Liver (tissue), 9 donors: ENCODE measurements around the gene ZNF780B. TPM values are rescaled to one million over a fixed set of nuclear protein-coding genes. Genes with fewer than 3 reads are reported as not detected.
A peak's percentile ranks its signal among the peaks of the same experiment; 100 is the strongest.

Source experiments
- DNase-seq: peaks from one replicate; pipeline ENCODE4 v3.0.0-alpha.2; 2017; ENCODE audit warnings: low spot score
- H3K27ac ChIP-seq, 2 donors: one replicate each; pipeline ENCODE4 v1.7.0; 2013; ENCODE audit warnings: inconsistent platforms in 2 of 2, low read length in 2 of 2, control low read depth in 1 of 2, low read depth in 1 of 2, mild to moderate bottlenecking in 1 of 2
- H3K27me3 ChIP-seq, 4 donors: one replicate each; pipeline versions ENCODE4 v1.6.1 to v1.7.0; 2013; ENCODE audit warnings: low read length in 3 of 4, inconsistent platforms in 1 of 4, mild to moderate bottlenecking in 1 of 4, moderate library complexity in 1 of 4; ENCODE audit not compliant: control insufficient read depth in 4 of 4, insufficient read depth in 4 of 4
- H3K36me3 ChIP-seq, 4 donors: one replicate each; pipeline versions ENCODE4 v1.6.1 to v1.7.0; 2013; ENCODE audit warnings: low read length in 3 of 4, mild to moderate bottlenecking in 3 of 4, low read depth in 1 of 4, moderate library complexity in 1 of 4; ENCODE audit not compliant: control insufficient read depth in 4 of 4, insufficient read depth in 3 of 4
- H3K4me1 ChIP-seq, 4 donors: one replicate each; pipeline versions ENCODE4 v1.6.1 to v1.7.0; 2013; ENCODE audit warnings: low read length in 3 of 4, mild to moderate bottlenecking in 3 of 4, moderate library complexity in 1 of 4; ENCODE audit not compliant: control insufficient read depth in 4 of 4, insufficient read depth in 4 of 4
- H3K4me3 ChIP-seq, 3 donors: one replicate each; pipeline versions ENCODE4 v1.6.1 to v1.7.0; 2013; ENCODE audit warnings: low read length in 3 of 3, control low read depth in 1 of 3, low read depth in 1 of 3, mild to moderate bottlenecking in 1 of 3
- H3K9ac ChIP-seq, 2 donors: one replicate each; pipeline ENCODE4 v1.7.0; 2013; ENCODE audit warnings: low read length in 2 of 2, mild to moderate bottlenecking in 2 of 2, moderate library complexity in 2 of 2, control low read depth in 1 of 2, low read depth in 1 of 2
- H3K9me3 ChIP-seq, 4 donors: one replicate each; pipeline versions ENCODE4 v1.6.1 to v1.7.0; 2013; ENCODE audit warnings: low read length in 3 of 4; ENCODE audit not compliant: control insufficient read depth in 4 of 4
- EGR1 ChIP-seq, 2 donors: IDR thresholded peaks; 2 replicates each; pipeline ENCODE4 v1.6.1; 2016 to 2018; ENCODE audit warnings: antibody characterized with exemption in 2 of 2, low read depth in 2 of 2
- FOXA2 ChIP-seq: IDR thresholded peaks from 2 replicates; pipeline ENCODE4 v1.6.1; 2016; ENCODE audit warnings: antibody characterized with exemption
- GABPA ChIP-seq, 2 donors: IDR thresholded peaks in 1 of 2; conservative IDR thresholded peaks in 1 of 2; 2 replicates each; pipeline ENCODE4 v1.6.1; 2016; ENCODE audit warnings: antibody characterized with exemption in 2 of 2, mild to moderate bottlenecking in 1 of 2, moderate library complexity in 1 of 2
- HNF4A ChIP-seq, 2 donors: conservative IDR thresholded peaks; 2 replicates each; pipeline ENCODE4 v1.6.1; 2016; ENCODE audit warnings: antibody characterized with exemption in 2 of 2, mild to moderate bottlenecking in 2 of 2
- HNF4G ChIP-seq: IDR thresholded peaks from 2 replicates; pipeline ENCODE4 v1.6.1; 2016; ENCODE audit warnings: antibody characterized with exemption
- JUND ChIP-seq, 2 donors: IDR thresholded peaks; 2 replicates each; pipeline ENCODE4 v1.6.1; 2016; ENCODE audit warnings: antibody characterized with exemption in 2 of 2
- NR2F2 ChIP-seq: IDR thresholded peaks from 2 replicates; pipeline ENCODE4 v1.6.1; 2016; ENCODE audit warnings: antibody characterized with exemption
- RAD21 ChIP-seq, 2 donors: IDR thresholded peaks; 2 replicates each; pipeline ENCODE4 v1.6.1; 2016; ENCODE audit warnings: antibody characterized with exemption in 2 of 2, mild to moderate bottlenecking in 2 of 2
- RXRA ChIP-seq, 2 donors: IDR thresholded peaks; 2 replicates each; pipeline ENCODE4 v1.6.1; 2017 to 2018; ENCODE audit warnings: antibody characterized with exemption in 2 of 2, mild to moderate bottlenecking in 1 of 2
- SP1 ChIP-seq: IDR thresholded peaks from 2 replicates; pipeline ENCODE4 v1.6.1; 2018; ENCODE audit warnings: antibody characterized with exemption, mild to moderate bottlenecking
- TAF1 ChIP-seq: conservative IDR thresholded peaks from 2 replicates; pipeline ENCODE4 v1.6.1; 2016; ENCODE audit warnings: antibody characterized with exemption, mild to moderate bottlenecking
- YY1 ChIP-seq: IDR thresholded peaks from 2 replicates; pipeline ENCODE4 v1.6.1; 2016; ENCODE audit warnings: antibody characterized with exemption, mild to moderate bottlenecking
- WGBS: extraction: QIAGEN DNeasy Blood & Tissue Kit; methylation state at CpG from one replicate; pipeline ENCODE4 v1.1.7; 2013; 5-methylcytosine and 5-hydroxymethylcytosine counted together
- polyA plus RNA-seq, 2 donors: library from polyadenylated mRNA; stranded (reverse) in 1 of 2; unstranded in 1 of 2; fragments of 200-250 nt in 1 of 2; fragments of >200 nt in 1 of 2; fragmentation: Nextera tagmentation in 1 of 2; extraction: Ambion mirVana in 1 of 2; gene quantifications; one replicate each; pipeline versions ENCODE4 v1.2.1 to v1.2.3, GENCODE V29; 2013 to 2015
- total RNA-seq, 2 donors: library from RNA; depleted of rRNA; stranded (reverse); fragments of >200 nt; gene quantifications; one replicate each; pipeline ENCODE4 v1.2.3, GENCODE V29; 2014
- TF ChIP-seq, protein P1 (sequence below): IDR thresholded peaks from 2 replicates; pipeline ENCODE4 v1.6.1; 2016; ENCODE audit warnings: antibody characterized with exemption
- TF ChIP-seq, protein P2 (sequence below): fragments of 150-350 bp; IDR thresholded peaks from 2 replicates; pipeline ENCODE4 v1.5.1; 2017; ENCODE audit warnings: improper control_type of control experiment, low read depth, low read length; ENCODE audit not compliant: missing input control
- TF ChIP-seq, protein P3 (sequence below): IDR thresholded peaks from 2 replicates; pipeline ENCODE4 v1.6.1; 2016; ENCODE audit warnings: antibody characterized with exemption
- TF ChIP-seq, protein P4 (sequence below): IDR thresholded peaks from 2 replicates; pipeline ENCODE4 v1.6.1; 2016; ENCODE audit warnings: antibody characterized with exemption, mild to moderate bottlenecking
- donor health status: healthy.
- donor health status: healthy.
- donor health status: healthy.
- donor health status: healthy.
- donor health status: healthy.

ZNF780B gene
- total and polyA plus RNA-seq, 4 donors: 1.4 to 18.0 (median 5.8) TPM

DNA sequence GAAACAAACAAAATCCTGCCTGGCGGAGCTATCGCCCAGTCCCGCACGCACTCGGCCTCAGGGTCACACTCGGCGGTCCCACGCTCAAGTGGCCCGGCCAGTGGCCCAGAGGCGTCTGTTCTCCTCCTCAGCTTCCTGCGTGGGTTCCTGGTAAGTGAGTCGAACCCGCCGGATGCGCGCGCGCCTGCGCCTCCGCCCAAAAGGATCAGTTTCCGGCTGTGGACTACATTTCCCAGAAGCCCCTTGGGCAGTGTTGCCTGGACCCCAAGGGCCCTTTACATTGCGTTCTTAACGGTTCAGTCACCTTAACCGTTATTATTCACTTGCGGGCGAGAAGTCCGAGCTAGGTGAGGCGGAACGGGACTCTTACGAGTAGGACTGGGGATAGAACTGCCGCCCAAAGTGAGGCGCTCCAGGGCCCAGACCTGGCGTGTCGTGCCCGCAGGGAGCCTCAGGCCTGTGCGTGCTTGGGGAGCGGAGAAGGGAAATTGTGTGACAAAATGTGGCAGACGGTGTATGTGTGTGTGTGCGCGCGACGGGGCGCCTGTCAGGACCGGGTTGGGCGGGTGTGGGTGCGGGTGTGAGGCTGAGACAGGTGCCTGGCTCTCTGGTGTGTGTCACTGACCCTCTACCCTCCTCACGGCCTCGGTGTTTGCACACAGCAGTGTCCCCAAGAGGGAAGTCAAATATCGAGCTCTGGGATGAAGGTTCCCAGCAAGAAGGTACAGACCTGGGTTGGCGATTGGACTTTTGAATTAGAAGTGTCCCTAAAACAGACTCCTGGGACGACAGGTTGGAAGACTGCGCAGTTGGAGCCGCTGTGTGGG is 59.0 kb downstream of the ZNF780B start, which contains the start of gene ZNF546:
Gene ZNF546 (plus strand): TSS at position 250 of the 827 bp plus-strand sequence. CDS start 1,267 bp downstream, outside the sequence.
- peaks cover 0 to 2% (median 1%) of the 10 kb centered on the region in 4 donors for H3K9me3 ChIP-seq
- WGBS: 3% methylated on average over 53 of the region's 53 CpGs
- DNase-seq: peak; percentile 89

More for the DNA sequence above, 59.0 kb downstream of the ZNF780B start, which contains the start of gene ZNF546:
- Histone ChIP-seq H3K27ac (peak within 1 kb of the TSS; percentile 84 to 87), H3K4me1 (peaks cover 5 to 15% (median 8%) of the 10 kb centered on the region in 4 donors), H3K27me3 (no peaks in the 10 kb centered on the region), H3K36me3 (peaks cover 0 to 4% (median 0%) of the 10 kb centered on the region in 4 donors), H3K4me3 (peak within 1 kb of the TSS; percentile 58 to 98 (median 94)), H3K9ac (peak within 1 kb of the TSS; percentile 87 to 96)
- TF ChIP-seq, protein P1, sequence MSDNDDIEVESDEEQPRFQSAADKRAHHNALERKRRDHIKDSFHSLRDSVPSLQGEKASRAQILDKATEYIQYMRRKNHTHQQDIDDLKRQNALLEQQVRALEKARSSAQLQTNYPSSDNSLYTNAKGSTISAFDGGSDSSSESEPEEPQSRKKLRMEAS: peak; percentile 60
- no peak for TF ChIP-seq EGR1 (IDR thresholded peaks at IDR 0.05; ENCODE audit: low read depth in 2 of 2)
- no peak for TF ChIP-seq JUND (IDR thresholded peaks at IDR 0.05)
- TF ChIP-seq HNF4A (conservative IDR thresholded peaks at IDR 0.05): peak in 1 of 2 donors; percentile 14
- TF ChIP-seq, protein P2, sequence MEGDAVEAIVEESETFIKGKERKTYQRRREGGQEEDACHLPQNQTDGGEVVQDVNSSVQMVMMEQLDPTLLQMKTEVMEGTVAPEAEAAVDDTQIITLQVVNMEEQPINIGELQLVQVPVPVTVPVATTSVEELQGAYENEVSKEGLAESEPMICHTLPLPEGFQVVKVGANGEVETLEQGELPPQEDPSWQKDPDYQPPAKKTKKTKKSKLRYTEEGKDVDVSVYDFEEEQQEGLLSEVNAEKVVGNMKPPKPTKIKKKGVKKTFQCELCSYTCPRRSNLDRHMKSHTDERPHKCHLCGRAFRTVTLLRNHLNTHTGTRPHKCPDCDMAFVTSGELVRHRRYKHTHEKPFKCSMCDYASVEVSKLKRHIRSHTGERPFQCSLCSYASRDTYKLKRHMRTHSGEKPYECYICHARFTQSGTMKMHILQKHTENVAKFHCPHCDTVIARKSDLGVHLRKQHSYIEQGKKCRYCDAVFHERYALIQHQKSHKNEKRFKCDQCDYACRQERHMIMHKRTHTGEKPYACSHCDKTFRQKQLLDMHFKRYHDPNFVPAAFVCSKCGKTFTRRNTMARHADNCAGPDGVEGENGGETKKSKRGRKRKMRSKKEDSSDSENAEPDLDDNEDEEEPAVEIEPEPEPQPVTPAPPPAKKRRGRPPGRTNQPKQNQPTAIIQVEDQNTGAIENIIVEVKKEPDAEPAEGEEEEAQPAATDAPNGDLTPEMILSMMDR: no peak
- peak; percentile 13 to 17 for TF ChIP-seq RAD21 (IDR thresholded peaks at IDR 0.05)
- TF ChIP-seq, protein P3, sequence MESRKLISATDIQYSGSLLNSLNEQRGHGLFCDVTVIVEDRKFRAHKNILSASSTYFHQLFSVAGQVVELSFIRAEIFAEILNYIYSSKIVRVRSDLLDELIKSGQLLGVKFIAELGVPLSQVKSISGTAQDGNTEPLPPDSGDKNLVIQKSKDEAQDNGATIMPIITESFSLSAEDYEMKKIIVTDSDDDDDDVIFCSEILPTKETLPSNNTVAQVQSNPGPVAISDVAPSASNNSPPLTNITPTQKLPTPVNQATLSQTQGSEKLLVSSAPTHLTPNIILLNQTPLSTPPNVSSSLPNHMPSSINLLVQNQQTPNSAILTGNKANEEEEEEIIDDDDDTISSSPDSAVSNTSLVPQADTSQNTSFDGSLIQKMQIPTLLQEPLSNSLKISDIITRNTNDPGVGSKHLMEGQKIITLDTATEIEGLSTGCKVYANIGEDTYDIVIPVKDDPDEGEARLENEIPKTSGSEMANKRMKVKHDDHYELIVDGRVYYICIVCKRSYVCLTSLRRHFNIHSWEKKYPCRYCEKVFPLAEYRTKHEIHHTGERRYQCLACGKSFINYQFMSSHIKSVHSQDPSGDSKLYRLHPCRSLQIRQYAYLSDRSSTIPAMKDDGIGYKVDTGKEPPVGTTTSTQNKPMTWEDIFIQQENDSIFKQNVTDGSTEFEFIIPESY: peak; percentile 55
- TF ChIP-seq HNF4G: no peak
- TF ChIP-seq, protein P4, sequence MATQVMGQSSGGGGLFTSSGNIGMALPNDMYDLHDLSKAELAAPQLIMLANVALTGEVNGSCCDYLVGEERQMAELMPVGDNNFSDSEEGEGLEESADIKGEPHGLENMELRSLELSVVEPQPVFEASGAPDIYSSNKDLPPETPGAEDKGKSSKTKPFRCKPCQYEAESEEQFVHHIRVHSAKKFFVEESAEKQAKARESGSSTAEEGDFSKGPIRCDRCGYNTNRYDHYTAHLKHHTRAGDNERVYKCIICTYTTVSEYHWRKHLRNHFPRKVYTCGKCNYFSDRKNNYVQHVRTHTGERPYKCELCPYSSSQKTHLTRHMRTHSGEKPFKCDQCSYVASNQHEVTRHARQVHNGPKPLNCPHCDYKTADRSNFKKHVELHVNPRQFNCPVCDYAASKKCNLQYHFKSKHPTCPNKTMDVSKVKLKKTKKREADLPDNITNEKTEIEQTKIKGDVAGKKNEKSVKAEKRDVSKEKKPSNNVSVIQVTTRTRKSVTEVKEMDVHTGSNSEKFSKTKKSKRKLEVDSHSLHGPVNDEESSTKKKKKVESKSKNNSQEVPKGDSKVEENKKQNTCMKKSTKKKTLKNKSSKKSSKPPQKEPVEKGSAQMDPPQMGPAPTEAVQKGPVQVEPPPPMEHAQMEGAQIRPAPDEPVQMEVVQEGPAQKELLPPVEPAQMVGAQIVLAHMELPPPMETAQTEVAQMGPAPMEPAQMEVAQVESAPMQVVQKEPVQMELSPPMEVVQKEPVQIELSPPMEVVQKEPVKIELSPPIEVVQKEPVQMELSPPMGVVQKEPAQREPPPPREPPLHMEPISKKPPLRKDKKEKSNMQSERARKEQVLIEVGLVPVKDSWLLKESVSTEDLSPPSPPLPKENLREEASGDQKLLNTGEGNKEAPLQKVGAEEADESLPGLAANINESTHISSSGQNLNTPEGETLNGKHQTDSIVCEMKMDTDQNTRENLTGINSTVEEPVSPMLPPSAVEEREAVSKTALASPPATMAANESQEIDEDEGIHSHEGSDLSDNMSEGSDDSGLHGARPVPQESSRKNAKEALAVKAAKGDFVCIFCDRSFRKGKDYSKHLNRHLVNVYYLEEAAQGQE: no peak
- peak; percentile 64 to 92 for TF ChIP-seq GABPA (IDR thresholded peaks at IDR 0.05 in 1 of 2, conservative IDR thresholded peaks at IDR 0.05 in 1 of 2)
- TF ChIP-seq NR2F2: no peak
- peak; percentile 83 for TF ChIP-seq YY1
- peak; percentile 36 to 49 for TF ChIP-seq RXRA (IDR thresholded peaks at IDR 0.05)
- no peak for TF ChIP-seq FOXA2
- TF ChIP-seq TAF1: peak; percentile 84
- TF ChIP-seq SP1: peak; percentile 20
